ENCODE measurements around the gene RHOJ.
"Not testable (repeated sequence)": the region's sequence is repeated elsewhere in the genome, so short reads cannot be mapped to it uniquely, and the experiment has no call there.

RHOJ gene

DNA sequence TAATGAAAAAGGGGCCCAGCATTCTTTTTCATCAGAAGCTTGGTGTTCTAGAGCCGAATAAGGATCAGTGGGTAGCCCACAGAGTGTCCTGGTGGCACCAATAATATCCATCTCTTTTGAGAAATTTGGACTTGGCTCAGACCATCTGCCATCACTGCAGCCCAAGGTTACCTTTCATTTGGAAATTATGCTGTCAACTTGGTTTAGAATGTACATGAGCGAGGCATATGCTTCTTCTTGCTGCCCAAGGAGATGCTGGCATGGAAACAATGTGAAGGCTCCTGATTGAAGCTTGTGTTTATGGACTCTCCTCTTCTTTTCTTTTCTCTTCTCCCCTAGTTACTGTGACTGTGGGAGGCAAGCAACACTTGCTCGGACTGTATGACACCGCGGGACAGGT is 64.5 kb downstream of the RHOJ start:
- no peak for DNase-seq (ENCODE audit: low read depth)

DNA sequence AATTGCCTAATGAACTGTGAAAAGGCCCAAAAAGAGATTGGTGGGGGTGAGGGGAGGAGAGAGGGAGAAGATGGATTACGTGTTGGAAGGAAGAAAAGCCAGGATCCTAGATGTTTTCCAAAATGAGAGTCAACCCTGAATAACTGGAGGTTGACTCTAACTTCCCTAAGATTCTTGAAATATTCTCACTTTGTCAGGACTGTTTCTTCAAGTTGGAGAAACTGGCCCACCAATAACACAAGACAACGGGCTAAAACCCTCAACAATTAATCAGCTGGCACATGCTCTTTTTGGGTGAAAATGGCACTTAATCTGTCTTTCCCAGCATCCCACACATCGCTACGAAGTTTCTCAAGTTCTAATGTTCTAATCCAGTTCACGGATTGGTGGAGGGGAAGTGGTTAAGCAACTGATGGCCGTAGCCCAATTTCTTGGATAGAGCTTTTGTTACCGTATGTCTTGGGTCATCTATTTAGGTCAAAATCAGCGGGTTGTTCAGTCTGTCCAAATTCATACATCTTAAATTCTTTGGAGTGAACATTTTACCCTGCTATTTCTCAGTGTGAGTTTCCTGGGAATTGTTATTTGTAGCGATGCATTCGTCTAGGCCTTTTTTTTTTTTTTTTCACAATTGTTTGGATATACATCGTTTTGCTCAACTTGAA is 65.5 kb downstream of the RHOJ start:
- no peak for DNase-seq (ENCODE audit: low read depth)

- DNase-seq (ENCODE audit: low read depth), result no peak
Measured at GRCh38 chr14:63273129-63273528, 68.9 kb downstream of the RHOJ start.

DNA sequence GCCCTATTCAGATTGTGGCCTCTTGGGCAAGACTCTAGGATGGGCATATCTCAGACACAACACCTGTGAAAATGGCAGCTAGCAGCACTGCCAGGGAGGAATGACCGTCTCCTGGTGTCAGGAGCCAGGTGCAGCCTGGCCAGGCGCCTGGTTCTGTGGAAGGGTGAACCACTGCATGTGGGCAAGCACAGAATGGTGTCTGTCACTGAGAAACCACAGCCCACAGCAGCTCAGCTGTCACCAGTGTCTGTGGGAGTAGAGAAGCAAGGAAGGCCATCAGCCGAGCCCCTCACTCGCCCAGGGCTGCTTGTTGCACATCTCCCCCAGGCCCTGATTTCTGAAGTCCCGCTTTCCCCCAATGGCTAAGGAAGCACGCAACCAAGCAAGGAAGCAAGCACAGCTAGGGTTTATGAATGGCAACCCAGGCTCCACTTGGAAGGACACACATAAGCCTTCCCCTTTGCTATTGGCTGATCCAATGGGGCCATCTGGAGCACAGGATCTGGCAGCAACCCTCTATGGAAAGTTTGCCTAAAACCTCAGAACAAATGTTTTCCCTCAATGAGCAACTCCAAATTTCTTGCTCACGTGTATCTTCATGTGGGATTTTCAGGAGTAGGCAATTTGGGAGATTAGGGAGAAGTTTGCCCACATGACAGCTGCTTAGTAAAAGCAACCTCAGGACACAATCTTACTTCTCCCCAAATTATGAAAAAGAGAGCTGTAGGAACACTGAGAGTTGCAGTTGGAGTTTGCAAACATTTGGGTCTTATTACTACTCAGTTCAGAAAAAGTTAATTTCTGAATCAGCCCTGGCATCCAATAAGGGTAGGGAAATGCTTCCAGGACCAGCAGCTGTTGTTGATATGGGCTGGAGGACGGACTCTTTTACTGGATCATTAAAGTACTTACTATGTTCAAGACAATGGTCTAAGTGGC is 69.7 kb downstream of the RHOJ start:
- DNase-seq (ENCODE audit: low read depth), result no peak

DNA sequence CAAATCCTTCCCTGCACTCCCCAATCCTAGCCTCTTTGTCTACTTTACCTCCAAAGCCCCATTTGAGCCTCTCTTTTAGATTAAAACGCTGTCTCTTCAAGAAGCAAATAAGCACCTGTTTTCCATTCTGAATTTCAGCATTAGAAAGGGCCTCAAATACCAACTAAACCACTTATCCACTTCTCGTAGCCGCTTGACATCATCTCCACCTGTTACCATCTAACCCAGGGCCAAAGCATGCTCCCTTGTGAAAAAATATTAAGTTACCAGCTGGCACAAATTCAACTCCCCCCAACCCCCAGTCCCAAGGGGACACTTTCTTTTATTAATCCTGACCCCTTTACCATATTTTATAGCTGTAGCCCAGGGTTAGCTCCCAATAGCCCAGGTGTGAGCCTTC is 71.4 kb downstream of the RHOJ start:
- no peak for DNase-seq (ENCODE audit: low read depth)

DNA sequence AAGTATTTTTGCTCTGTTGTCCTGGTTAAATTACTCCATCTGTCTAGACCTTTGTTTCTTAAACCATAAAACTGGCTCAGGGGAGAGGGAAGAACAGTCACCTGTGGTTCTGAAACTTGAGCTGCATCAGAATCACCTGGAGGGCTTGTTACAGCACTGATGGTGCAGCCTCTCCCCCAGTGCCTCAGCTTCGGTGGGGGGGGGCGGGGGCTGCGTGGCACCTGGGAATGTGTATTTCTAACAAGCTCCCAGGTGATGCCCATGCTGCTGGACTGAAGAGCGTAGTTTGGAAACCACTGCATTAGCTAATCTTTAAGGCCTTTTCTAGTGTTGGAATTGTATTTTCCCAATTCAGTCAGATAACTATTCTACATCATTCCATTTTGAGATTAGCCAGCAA is 71.8 kb downstream of the RHOJ start:
- DNase-seq (ENCODE audit: low read depth), result no peak

DNA sequence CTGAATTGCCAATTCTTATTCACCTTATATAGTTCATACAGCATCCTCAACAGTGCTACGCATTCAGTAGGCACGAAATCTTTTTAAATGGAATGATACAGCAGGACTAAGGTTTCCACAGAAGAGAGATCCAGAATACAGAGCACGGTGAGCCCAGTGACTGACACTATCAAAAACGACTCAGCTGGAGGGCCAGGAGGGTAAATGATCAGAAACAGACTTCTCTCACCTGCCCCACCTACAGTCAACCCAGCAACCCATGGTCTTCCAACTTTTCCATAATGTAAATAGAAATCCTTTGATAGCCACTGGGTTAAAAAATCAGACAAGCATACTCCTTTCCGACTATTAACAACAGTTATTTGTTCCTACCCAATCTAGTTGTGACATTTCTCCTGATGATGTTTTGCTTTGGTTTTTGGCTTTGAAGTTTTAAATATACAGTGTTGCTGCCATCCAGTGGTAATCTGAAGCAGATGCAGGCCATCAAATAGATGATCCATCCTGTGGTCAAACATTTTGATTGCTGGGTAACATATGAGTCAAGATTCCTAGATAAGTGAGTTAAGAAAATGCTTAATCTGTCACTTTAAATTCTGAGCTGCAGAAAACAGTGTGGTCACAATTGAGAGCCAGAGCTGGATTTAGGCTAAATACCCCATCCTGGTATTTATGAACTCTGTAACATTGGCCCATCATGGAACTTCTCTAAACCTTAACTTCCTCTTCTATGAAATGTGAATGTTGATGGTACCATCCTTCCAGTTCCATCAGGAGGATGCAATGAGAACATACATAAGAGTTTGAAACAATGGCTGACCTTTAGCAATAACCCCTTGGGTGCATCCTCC is 72.5 kb downstream of the RHOJ start:
- DNase-seq (ENCODE audit: low read depth), result no peak

- DNase-seq (ENCODE audit: low read depth), result no peak
Measured at GRCh38 chr14:63277591-63278183, 73.4 kb downstream of the RHOJ start.

GRCh38 chr14:63279933-63280332 is 75.7 kb downstream of the RHOJ start:
- not testable (repeated sequence) for DNase-seq (ENCODE audit: low read depth)

- DNase-seq (ENCODE audit: low read depth), result no peak
Measured at GRCh38 chr14:63282997-63283883, 79.0 kb downstream of the RHOJ start.

- no peak for DNase-seq (ENCODE audit: low read depth)
Measured at GRCh38 chr14:63283884-63284248, 79.6 kb downstream of the RHOJ start.

GRCh38 chr14:63286071-63286470 is 81.8 kb downstream of the RHOJ start:
- no peak for DNase-seq (ENCODE audit: low read depth)

DNA sequence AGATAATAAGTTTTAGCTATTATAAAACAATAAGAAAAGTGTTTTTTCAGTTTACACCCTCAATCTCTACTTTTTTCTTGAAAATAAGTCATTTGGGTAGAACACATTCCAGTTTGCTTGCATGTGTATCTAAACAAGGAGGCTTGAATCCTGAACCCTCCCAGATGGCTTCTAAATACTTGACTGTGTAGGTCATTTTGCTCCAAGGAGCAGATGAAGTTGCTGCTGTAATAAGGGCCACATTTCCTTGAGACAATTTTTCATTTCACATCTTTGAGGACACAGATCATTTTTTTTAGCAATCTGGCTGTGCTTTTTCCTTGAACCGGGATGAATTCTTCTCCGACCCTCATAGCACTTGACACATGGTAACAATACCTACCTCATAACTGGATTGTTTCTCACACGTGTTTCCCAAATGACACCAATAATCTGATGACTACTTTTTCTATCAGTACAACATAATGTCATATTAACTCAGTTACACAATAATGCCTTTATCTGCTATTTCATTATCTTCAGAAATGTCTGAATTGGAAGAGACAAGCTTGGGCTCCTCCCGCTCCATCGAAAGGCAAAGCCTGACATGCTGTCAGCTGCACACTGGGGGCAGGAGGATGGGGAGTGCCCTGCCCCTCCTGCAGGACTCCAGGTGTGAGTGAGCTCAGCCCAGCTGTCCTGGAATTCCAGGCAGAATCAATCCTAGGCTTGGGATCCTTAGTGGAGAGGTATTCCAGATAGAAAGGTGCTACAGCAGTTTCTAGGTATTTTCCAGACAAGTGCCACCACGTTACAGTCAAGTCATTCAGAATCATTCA is 83.6 kb downstream of the RHOJ start:
- no peak for DNase-seq (ENCODE audit: low read depth)

DNA sequence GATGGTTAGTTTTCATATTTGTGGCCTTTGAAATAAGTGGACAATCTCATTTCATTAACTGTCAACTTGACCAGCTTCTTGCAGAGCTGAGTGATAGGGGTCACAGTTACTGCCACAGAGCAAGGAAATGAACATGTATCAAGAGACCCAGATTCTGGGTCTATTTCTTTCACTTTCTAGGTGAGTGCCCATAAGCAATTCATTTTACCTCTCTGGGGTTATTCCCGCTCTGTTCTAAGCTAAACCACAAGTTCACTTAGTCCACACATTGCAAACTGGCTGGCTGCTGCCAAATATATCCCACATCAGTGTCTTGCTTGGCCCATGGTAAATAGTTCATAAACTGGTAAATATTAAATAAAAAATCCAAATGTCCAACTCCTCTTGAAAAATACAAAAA is 84.6 kb downstream of the RHOJ start:
- DNase-seq (ENCODE audit: low read depth), result no peak

DNA sequence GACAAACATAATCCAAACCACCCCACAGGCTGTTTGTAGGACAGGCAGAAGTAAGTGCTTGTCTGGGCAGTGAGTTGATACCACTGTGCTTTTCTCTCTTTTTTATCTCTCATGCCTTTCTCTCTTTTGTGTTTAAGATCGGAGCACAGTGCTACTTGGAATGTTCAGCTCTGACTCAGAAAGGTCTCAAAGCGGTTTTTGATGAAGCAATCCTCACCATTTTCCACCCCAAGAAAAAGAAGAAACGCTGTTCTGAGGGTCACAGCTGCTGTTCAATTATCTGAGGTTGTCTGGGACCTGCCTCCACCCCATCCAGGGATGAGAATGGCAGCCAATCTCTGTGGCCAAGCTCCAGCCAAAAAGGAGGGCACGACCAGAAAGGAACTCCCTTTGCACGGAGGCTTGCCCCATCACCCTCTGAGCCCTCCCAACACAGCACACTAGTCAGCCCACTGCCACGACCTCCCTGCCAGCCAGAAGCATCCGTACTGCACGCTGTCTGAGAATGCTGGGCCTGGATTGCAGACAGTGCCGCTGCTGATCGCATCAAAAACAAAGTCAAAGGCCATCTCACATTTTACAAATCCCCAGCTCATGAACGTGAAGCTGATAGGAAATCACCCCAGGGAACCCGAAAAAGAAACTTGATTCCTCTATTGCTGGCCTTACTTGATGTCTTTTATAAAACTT is 86.6 kb downstream of the RHOJ start:
- DNase-seq (ENCODE audit: low read depth), result no peak

DNA sequence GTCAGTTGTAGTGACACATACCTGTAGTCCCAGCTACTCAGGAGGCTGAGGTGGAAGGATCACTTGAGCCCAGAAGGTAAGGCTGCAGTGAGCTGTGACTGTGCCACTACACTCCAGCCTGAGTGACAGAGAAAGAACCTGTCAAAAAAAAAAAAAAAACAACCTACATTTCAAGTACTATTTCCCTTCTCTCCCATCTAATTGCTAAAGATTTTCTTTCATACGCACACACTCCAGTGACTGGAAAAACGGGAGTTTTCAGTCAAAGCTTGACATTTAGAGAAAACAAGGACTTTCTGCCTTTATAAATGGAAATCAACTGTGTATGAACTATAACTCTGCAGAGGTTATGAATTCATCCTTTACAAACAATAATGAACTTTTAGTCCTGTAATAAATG is 88.6 kb downstream of the RHOJ start:
- DNase-seq (ENCODE audit: low read depth), result no peak

- DNase-seq (ENCODE audit: low read depth), result no peak
Measured at GRCh38 chr14:63295231-63295685, 91.0 kb downstream of the RHOJ start.

- no peak for DNase-seq (ENCODE audit: low read depth)
Measured at GRCh38 chr14:63296060-63296563, 91.9 kb downstream of the RHOJ start.

DNA sequence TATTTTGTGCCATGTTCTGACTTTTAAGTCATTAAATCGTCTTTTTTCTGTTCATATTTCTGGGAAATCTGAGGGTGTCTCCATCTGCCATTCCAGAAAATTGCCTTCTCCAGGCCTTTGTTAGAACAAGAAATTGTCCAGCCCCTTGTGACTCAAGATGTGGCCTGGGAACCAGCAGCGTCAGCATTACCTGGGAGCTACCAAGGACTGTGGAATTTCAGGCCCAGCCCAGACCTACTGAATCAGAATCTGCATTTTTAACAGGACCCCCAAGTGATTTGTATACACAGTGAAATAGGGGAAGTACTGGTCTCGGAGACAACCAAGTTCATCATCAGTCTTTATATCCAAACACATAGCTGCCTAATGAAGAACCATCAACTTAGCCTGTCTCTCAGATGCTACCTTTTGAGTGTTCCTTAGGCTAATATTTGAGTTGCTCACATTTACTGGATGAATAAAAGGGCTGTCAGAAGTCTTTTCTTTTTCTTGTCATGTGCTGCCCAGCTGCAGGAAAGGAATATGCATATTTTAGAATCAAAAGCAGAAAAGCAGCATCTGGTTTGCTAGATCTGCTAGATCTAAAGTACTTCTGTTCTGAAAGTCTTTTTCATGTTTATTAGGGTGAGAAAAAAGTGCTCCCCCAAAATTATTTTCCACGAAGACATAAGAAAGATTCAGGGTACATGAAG is 93.3 kb downstream of the RHOJ start:
- no peak for DNase-seq (ENCODE audit: low read depth)
